H4 (cell line): Measurements from ENCODE around the gene TMEM192. TPM values are rescaled to one million over a fixed set of nuclear protein-coding genes. Genes with fewer than 3 reads are reported as not detected.

Experiments
- total RNA-seq: library from RNA; depleted of rRNA; stranded (reverse); fragments of >200 nt; shearing (Covaris generic); gene quantifications from 2 replicates; pipeline ENCODE4 v1.2.3, GENCODE V29; 2014; rRNA removed

TMEM192 gene
- total RNA-seq, 1 experiment from 2014 or later, result 24.7 TPM

Other genes starting within 250 kb of the TMEM192 start
- 0.04 and 0.10 TPM in 2 replicates for gene APELA, start 235.7 kb downstream of the TMEM192 start, total RNA-seq
- gene TRIM61, start 135.2 kb downstream of the TMEM192 start, total RNA-seq, result not detected in 2 replicates
- gene TRIM60, start 80.9 kb downstream of the TMEM192 start, total RNA-seq, result not detected in 2 replicates
- gene TRIM75, start 59.0 kb downstream of the TMEM192 start, total RNA-seq, result not detected in 2 replicates
- gene KLHL2, start 94.7 kb upstream of the TMEM192 start, total RNA-seq, result 12.0 and 13.2 TPM in 2 replicates
- 138 and 149 TPM in 2 replicates for gene MSMO1, start 214.8 kb upstream of the TMEM192 start, total RNA-seq